Keratinocyte (primary cell): ENCODE measurements around the gene FXYD5. TPM values are rescaled to one million over a fixed set of nuclear protein-coding genes. Genes with fewer than 3 reads are reported as not detected.

ENCODE experiments used
- DNase-seq: peaks from one replicate; pipeline ENCODE4 v3.0.0-alpha.2; 2011; ENCODE audit warnings: low read depth, missing footprints, low spot score
- FAIRE-seq: peaks from 2 replicates; lab custom pipeline; 2011; peaks lifted over from hg19 to GRCh38; lab: Jason Lieb, UNC
- H2AFZ ChIP-seq: 2 replicates; pipeline ENCODE4 v1.6.0; 2012; ENCODE audit warnings: low read length, control low read depth, inconsistent platforms; ENCODE audit not compliant: control insufficient read depth
- H3K27ac ChIP-seq: 2 replicates; pipeline ENCODE4 v1.5.1; 2011; ENCODE audit warnings: low read length; ENCODE audit not compliant: control insufficient read depth, insufficient read depth
- H3K27me3 ChIP-seq: 3 replicates; pipeline ENCODE4 v1.6.0; 2011; ENCODE audit warnings: low read length; ENCODE audit not compliant: control insufficient read depth, insufficient read depth; ENCODE audit errors: extremely low read depth
- H3K36me3 ChIP-seq, 2 experiments: 2 replicates in 1 of 2; 3 replicates in 1 of 2; pipeline ENCODE4 v1.5.1; 2011; ENCODE audit warnings: low read length in 2 of 2, mild to moderate bottlenecking in 1 of 2; ENCODE audit not compliant: control insufficient read depth in 2 of 2, insufficient read depth in 2 of 2; ENCODE audit errors: extremely low read depth in 1 of 2
- H3K4me1 ChIP-seq: 3 replicates; pipeline ENCODE4 v1.5.1; 2011; ENCODE audit warnings: low read length; ENCODE audit not compliant: control insufficient read depth, insufficient read depth; ENCODE audit errors: extremely low read depth
- H3K4me2 ChIP-seq: 3 replicates; pipeline ENCODE4 v1.6.0; 2011; ENCODE audit warnings: low read depth, low read length; ENCODE audit not compliant: control insufficient read depth, insufficient read depth; ENCODE audit errors: extremely low read depth
- H3K4me3 ChIP-seq, 3 experiments: fragments of 200-600 bp in 1 of 3; sonication (generic) in 1 of 3; 2 replicates in 2 of 3; 3 replicates in 1 of 3; pipeline ENCODE4 v1.5.1; 2011 to 2016; ENCODE audit warnings: low read length in 3 of 3, mild to moderate bottlenecking in 3 of 3, control low read depth in 2 of 3, inconsistent platforms in 1 of 3, low read depth in 1 of 3, mixed read lengths in 1 of 3, mixed run types in 1 of 3, moderate library complexity in 1 of 3; ENCODE audit not compliant: control insufficient read depth in 2 of 3, insufficient read depth in 2 of 3; ENCODE audit errors: extremely low read depth in 1 of 3
- H3K79me2 ChIP-seq: 2 replicates; pipeline ENCODE4 v1.6.0; 2012; ENCODE audit warnings: low read length; ENCODE audit not compliant: control insufficient read depth, insufficient read depth
- H3K9ac ChIP-seq: 3 replicates; pipeline ENCODE4 v1.6.0; 2011; ENCODE audit warnings: low read length; ENCODE audit not compliant: control insufficient read depth, insufficient read depth; ENCODE audit errors: extremely low read depth
- H3K9me1 ChIP-seq: 3 replicates; pipeline ENCODE4 v1.6.0; 2011; ENCODE audit warnings: low read length; ENCODE audit not compliant: control insufficient read depth, insufficient read depth; ENCODE audit errors: extremely low read depth
- H3K9me3 ChIP-seq: 2 replicates; pipeline ENCODE4 v1.5.1; 2012; ENCODE audit warnings: low read depth, low read length; ENCODE audit not compliant: control insufficient read depth
- H4K20me1 ChIP-seq: 3 replicates; pipeline ENCODE4 v1.6.0; 2011; ENCODE audit warnings: low read length; ENCODE audit not compliant: control insufficient read depth, insufficient read depth; ENCODE audit errors: extremely low read depth
- EZH2 ChIP-seq: IDR thresholded peaks from one replicate; pipeline ENCODE4 v1.6.1; 2012; ENCODE audit warnings: inconsistent platforms, mild to moderate bottlenecking, low read length, moderate library complexity
- dilution Hi-C: fragments of 300-500 bp; cut with MboI; formaldehyde crosslinking; loops from one replicate; pipeline ENCODE4 v1.7.0; 2020; ENCODE audit warnings: low sequenced_read_pairs; ENCODE audit not compliant: extremely low pct_ligation_motif_present
- polyA plus RNA-seq, 5 experiments: library from polyadenylated mRNA; depleted of rRNA in 3 of 5; stranded (reverse) in 3 of 5; stranded (forward) in 1 of 5; unstranded in 1 of 5; fragments of >200 nt; gene quantifications; 1 replicate in 1 of 5; 2 replicates in 3 of 5; 3 replicates in 1 of 5; pipeline versions ENCODE4 v1.2.1 to v1.2.3, GENCODE V29; 2011 to 2012; ENCODE audit warnings: missing spikeins in 2 of 5, low read depth in 1 of 5, low replicate concordance in 1 of 5
- TF ChIP-seq, protein P1 (sequence below), 3 experiments: IDR thresholded peaks in 1 of 3; conservative IDR thresholded peaks in 1 of 3; optimal IDR thresholded peaks in 1 of 3; 2 replicates in 2 of 3; 3 replicates in 1 of 3; pipeline versions ENCODE3 to v1.5.1; 2011; ENCODE audit warnings: low read length in 3 of 3, mild to moderate bottlenecking in 3 of 3, moderate library complexity in 2 of 3, control low read depth in 1 of 3, inconsistent platforms in 1 of 3; ENCODE audit not compliant: insufficient read depth in 2 of 3; ENCODE audit errors: extremely low read depth in 1 of 3

Gene FXYD5
- polyA plus RNA-seq, 1 donor (not counting 4 experiments of a cell fraction or from before 2014, with no cell fraction given): 122 TPM

DNA sequence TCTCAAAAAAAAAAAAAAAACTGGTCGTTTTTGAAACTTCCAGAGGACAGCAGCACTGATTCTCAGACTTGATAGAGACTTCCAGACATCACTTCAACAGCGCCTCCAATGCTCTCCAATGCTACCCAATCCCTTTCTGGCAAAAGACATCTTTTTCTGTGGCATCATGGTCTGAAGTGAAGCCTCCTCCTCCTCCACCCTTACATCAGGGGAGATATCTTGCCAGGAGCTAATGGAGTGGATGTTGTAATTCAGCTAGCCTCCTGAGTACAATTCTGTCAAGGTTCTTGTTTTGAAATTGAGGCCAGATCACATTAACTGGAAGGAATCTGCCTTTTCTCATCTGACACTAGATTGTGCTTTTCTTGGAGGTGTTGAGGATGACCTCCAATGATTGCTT, 24.2 kb downstream of the FXYD5 start:
- Histone ChIP-seq H3K27me3 (no peaks in the 10 kb centered on the region), H3K27ac (no peak overlapping the region), H3K9me1 (no peaks in the 10 kb centered on the region), H3K9ac (no peak overlapping the region), H4K20me1 (no peaks in the 10 kb centered on the region), H3K4me3 (no peak overlapping the region), H3K36me3 (no peaks in the 10 kb centered on the region), H3K4me1 (peaks cover 8% of the 10 kb centered on the region), H3K9me3 (no peaks in the 10 kb centered on the region), H3K4me2 (no peak overlapping the region), H3K79me2 (no peaks in the 10 kb centered on the region), H2AFZ (no peak overlapping the region)
- no peak for FAIRE-seq
- dilution Hi-C loops: no loop called here
- TF ChIP-seq, protein P1, sequence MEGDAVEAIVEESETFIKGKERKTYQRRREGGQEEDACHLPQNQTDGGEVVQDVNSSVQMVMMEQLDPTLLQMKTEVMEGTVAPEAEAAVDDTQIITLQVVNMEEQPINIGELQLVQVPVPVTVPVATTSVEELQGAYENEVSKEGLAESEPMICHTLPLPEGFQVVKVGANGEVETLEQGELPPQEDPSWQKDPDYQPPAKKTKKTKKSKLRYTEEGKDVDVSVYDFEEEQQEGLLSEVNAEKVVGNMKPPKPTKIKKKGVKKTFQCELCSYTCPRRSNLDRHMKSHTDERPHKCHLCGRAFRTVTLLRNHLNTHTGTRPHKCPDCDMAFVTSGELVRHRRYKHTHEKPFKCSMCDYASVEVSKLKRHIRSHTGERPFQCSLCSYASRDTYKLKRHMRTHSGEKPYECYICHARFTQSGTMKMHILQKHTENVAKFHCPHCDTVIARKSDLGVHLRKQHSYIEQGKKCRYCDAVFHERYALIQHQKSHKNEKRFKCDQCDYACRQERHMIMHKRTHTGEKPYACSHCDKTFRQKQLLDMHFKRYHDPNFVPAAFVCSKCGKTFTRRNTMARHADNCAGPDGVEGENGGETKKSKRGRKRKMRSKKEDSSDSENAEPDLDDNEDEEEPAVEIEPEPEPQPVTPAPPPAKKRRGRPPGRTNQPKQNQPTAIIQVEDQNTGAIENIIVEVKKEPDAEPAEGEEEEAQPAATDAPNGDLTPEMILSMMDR (optimal IDR thresholded peaks at IDR 0.05 in 1 of 3, IDR thresholded peaks at IDR 0.05 in 1 of 3, conservative IDR thresholded peaks at IDR 0.05 in 1 of 3; ENCODE audit: extremely low read depth in 1 of 3, insufficient read depth in 2 of 3, low read length in 3 of 3): no peak
- TF ChIP-seq EZH2: no peak
- no peak for DNase-seq

DNA sequence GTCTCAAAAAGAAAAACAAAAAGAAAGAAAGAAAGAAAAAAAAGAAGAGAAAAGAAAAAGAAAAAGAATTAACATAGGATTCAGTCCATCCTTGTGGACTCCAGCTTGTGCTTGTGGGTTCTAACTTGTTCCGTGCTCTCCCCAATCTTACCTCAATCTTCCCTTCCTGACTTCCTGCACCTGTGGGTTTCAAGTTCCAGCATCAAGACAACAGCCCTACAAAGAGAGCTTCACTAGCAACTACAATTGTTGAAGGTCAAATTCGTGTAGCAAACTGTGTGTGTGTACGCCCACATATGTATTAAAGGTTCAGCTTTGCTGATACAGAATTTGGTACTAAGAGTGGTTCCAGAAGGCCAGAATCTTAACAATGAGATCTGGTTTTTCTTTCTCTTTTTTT, 25.3 kb downstream of the FXYD5 start:
- Histone ChIP-seq H3K9me3 (no peaks in the 10 kb centered on the region), H3K4me3 (no peak overlapping the region), H2AFZ (no peak overlapping the region), H3K9me1 (no peaks in the 10 kb centered on the region), H3K4me1 (peaks cover 8% of the 10 kb centered on the region), H3K79me2 (no peaks in the 10 kb centered on the region), H3K4me2 (no peak overlapping the region), H3K27ac (no peak overlapping the region), H3K27me3 (no peaks in the 10 kb centered on the region), H3K9ac (no peak overlapping the region), H4K20me1 (no peaks in the 10 kb centered on the region), H3K36me3 (no peaks in the 10 kb centered on the region)
- no peak for DNase-seq
- FAIRE-seq: no peak
- no peak for TF ChIP-seq EZH2
- TF ChIP-seq, protein P1 (optimal IDR thresholded peaks at IDR 0.05 in 1 of 3, IDR thresholded peaks at IDR 0.05 in 1 of 3, conservative IDR thresholded peaks at IDR 0.05 in 1 of 3; ENCODE audit: extremely low read depth in 1 of 3, insufficient read depth in 2 of 3, low read length in 3 of 3): no peak
- dilution Hi-C loops: no loop called here
